PC-9 (cell line): Measurements from ENCODE around the gene SBF2.

ENCODE experiments used
- EZH2 ChIP-seq: fragments of 200-600 bp; sonication (generic); IDR thresholded peaks from 2 replicates; pipeline ENCODE4 v1.8.0; 2017; ENCODE audit warnings: antibody characterized with exemption, low read depth
- TF ChIP-seq, protein P1 (sequence below): fragments of 200-600 bp; sonication (generic); conservative IDR thresholded peaks from 2 replicates; pipeline ENCODE4 v1.6.1; 2017; ENCODE audit warnings: mixed run types, antibody characterized with exemption, mild to moderate bottlenecking, moderate library complexity

DNA sequence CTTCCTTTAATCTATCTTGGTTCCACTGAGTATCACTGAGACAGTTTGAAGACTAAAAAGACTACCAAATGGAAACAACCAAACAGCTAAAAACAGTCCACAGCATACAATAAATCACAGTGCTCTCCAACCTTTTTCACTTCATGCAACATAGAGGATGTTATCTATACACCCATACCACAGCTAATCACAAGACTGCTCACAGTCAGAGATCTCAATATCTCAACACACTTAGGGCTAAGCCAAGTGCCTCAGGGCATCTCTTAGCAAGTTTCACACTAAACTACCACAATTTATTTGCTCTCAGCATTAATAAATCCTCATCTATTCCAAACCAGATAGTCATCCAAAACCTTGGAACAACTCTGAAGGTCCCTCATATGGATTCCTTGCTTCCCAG is 129.4 kb downstream of the SBF2 start:
- TF ChIP-seq, protein P1, sequence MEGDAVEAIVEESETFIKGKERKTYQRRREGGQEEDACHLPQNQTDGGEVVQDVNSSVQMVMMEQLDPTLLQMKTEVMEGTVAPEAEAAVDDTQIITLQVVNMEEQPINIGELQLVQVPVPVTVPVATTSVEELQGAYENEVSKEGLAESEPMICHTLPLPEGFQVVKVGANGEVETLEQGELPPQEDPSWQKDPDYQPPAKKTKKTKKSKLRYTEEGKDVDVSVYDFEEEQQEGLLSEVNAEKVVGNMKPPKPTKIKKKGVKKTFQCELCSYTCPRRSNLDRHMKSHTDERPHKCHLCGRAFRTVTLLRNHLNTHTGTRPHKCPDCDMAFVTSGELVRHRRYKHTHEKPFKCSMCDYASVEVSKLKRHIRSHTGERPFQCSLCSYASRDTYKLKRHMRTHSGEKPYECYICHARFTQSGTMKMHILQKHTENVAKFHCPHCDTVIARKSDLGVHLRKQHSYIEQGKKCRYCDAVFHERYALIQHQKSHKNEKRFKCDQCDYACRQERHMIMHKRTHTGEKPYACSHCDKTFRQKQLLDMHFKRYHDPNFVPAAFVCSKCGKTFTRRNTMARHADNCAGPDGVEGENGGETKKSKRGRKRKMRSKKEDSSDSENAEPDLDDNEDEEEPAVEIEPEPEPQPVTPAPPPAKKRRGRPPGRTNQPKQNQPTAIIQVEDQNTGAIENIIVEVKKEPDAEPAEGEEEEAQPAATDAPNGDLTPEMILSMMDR = no peak
- TF ChIP-seq EZH2 = no peak
